GM13977 (cell line): ENCODE data around the gene CENATAC.

Experiments
- DNase-seq: peaks from one replicate; pipeline ENCODE4 v3.0.0; 2012; ENCODE audit warnings: low spot score
- CTCF ChIP-seq: IDR thresholded peaks from 2 replicates; pipeline ENCODE4 v1.5.1; 2012; ENCODE audit warnings: mild to moderate bottlenecking, control low read depth; ENCODE audit not compliant: insufficient read depth; ENCODE audit errors: extremely low read depth, missing control alignments
- in situ Hi-C: fragments of 300-500 bp; cut with MboI; formaldehyde crosslinking; loops from one replicate; pipeline ENCODE4 v1.12.0; 2022; ENCODE audit warnings: low sequenced_read_pairs, low pct_unique_long_range_greater_than_20kb, mixed read lengths, inconsistent platforms; ENCODE audit not compliant: unreplicated experiment

CENATAC gene

GRCh38 chr11:119026970-119027369 lies 29.0 kb downstream of the CENATAC start:
- TF ChIP-seq CTCF: no peak
- in situ Hi-C loops: no loop called here
- DNase-seq: no peak

DNA sequence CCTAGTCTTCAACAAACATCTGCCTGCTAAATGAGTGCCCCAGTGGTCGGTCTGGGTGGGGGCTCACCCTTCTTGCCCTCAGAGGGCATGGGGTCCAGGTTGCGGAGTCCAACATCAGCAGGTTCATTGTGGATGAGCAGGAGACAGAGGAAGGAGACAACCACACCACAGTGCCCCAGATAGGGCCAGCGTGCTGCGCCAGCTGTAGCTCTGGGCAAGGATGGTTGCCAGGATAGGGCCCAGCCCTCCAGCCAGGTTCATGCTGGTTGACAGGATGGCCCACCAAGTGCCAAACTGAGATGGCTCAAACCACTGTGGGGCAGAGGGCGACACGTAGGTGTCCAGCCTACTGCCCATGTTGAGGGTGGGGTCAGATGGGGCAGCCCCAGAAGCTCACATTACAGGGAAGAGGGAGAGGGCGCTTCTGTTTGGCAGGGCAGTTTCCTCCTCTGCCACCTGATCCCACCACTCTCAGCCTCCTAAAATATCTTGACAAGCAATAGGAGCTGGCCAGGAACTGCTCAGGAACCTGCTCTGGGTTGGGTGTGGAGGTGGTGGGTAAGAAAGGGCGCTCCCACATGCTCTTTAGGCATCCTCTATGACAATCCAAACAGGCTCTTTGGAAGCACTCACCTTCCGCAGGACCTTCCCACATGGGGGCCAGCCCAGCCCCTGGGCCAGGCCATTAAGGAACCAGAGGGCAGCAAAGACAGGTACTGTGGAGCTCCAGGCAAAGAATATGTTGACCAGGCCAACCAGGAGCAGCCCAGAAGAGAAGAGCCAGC lies 29.8 kb downstream of the CENATAC start:
- in situ Hi-C loops: no loop called here
- TF ChIP-seq CTCF: no peak
- no peak for DNase-seq

GRCh38 chr11:119028346-119029068 lies 30.6 kb downstream of the CENATAC start:
- in situ Hi-C loops: no loop called here
- no peak for DNase-seq
- TF ChIP-seq CTCF: no peak

DNA sequence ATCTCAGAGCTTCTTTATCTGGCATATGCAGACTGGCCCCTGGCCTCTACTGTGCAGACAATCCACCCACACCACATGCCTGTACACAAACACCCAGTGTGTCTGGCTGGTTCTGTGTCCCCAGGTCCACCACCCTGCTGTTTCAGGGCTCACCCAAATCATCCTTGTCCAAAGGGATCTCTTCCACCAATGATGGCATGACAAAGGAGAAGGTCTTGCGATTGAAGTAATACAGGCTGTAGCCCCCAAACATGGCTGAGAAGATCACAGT lies 31.1 kb downstream of the CENATAC start:
- in situ Hi-C loops: no loop called here
- no peak for DNase-seq
- TF ChIP-seq CTCF: no peak

- TF ChIP-seq CTCF: no peak
- peak; percentile 44 for DNase-seq
- in situ Hi-C loops: no loop called here
Measured at GRCh38 chr11:119029340-119030028, 31.5 kb downstream of the CENATAC start.

GRCh38 chr11:119030029-119030328 lies 32.0 kb downstream of the CENATAC start:
- TF ChIP-seq CTCF: no peak
- in situ Hi-C loops: no loop called here
- no peak for DNase-seq
